GM23338 (cell line): ENCODE results near the gene MYL4. TPM values are rescaled to one million over a fixed set of nuclear protein-coding genes. Genes with fewer than 3 reads are reported as not detected.

Source experiments
- ATAC-seq: fragments of 200-7000 bp; cut with Tn5 transposase; 3 replicates; pipeline ENCODE4 v1.9.1; 2020
- DNase-seq: peaks from one replicate; pipeline ENCODE4 v3.0.0-alpha.2; 2015; ENCODE audit warnings: low spot score
- H2AFZ ChIP-seq: fragments of 200-600 bp; sonication (generic); 2 replicates; pipeline ENCODE4 v1.8.0; 2016; ENCODE audit warnings: antibody characterized with exemption, mild to moderate bottlenecking, moderate library complexity
- H3F3A ChIP-seq: fragments of 200-600 bp; sonication (generic); replicated peaks from 2 replicates; pipeline ENCODE4 v1.8.0; 2017; ENCODE audit warnings: antibody characterized with exemption, mixed run types, low read depth
- H3K27ac ChIP-seq: fragments of 200-600 bp; sonication (generic); 2 replicates; pipeline ENCODE4 v1.6.1; 2016; ENCODE audit warnings: low read depth
- H3K27me3 ChIP-seq: fragments of 200-600 bp; sonication (generic); 2 replicates; pipeline ENCODE4 v1.8.0; 2016; ENCODE audit warnings: mild to moderate bottlenecking, mixed run types, moderate library complexity; ENCODE audit not compliant: insufficient read depth
- H3K36me3 ChIP-seq: fragments of 200-600 bp; sonication (generic); 2 replicates; pipeline ENCODE4 v1.8.0; 2016; ENCODE audit warnings: mild to moderate bottlenecking; ENCODE audit not compliant: insufficient read depth
- H3K4me1 ChIP-seq: fragments of 200-600 bp; sonication (generic); 2 replicates; pipeline ENCODE4 v1.8.0; 2016; ENCODE audit warnings: mild to moderate bottlenecking, moderate library complexity; ENCODE audit not compliant: insufficient read depth
- H3K4me2 ChIP-seq: fragments of 200-600 bp; sonication (generic); 2 replicates; pipeline ENCODE4 v1.7.1; 2017; ENCODE audit warnings: mixed run types
- H3K4me3 ChIP-seq: fragments of 200-600 bp; sonication (generic); 2 replicates; pipeline ENCODE4 v1.6.1; 2016; ENCODE audit warnings: mixed run types
- H3K79me2 ChIP-seq: fragments of 200-600 bp; sonication (generic); replicated peaks from 2 replicates; pipeline ENCODE4 v1.8.0; 2017; ENCODE audit warnings: mild to moderate bottlenecking; ENCODE audit not compliant: insufficient read depth
- H3K9me2 ChIP-seq: fragments of 200-600 bp; sonication (generic); 2 replicates; pipeline ENCODE4 v1.8.0; 2017; ENCODE audit not compliant: insufficient read depth
- H4K20me1 ChIP-seq: fragments of 200-600 bp; sonication (generic); replicated peaks from 2 replicates; pipeline ENCODE4 v1.8.0; 2017; ENCODE audit warnings: mild to moderate bottlenecking; ENCODE audit not compliant: insufficient read depth
- H3K27ac Mint-ChIP-seq: 2 replicates; pipeline ENCODE4 v1.8.0; 2020; ENCODE audit warnings: inconsistent platforms, mild to moderate bottlenecking, moderate library complexity, mixed read lengths
- H3K27me3 Mint-ChIP-seq: 3 replicates; pipeline ENCODE4 v1.8.0; 2022; ENCODE audit warnings: low read depth, mild to moderate bottlenecking, moderate library complexity, mixed read lengths, inconsistent platforms; ENCODE audit not compliant: insufficient read depth, poor library complexity
- H3K36me3 Mint-ChIP-seq: 3 replicates; pipeline ENCODE4 v1.8.0; 2021; ENCODE audit warnings: low read depth, mild to moderate bottlenecking, inconsistent platforms, moderate library complexity, mixed read lengths
- H3K4me1 Mint-ChIP-seq: 3 replicates; pipeline ENCODE4 v1.8.0; 2020; ENCODE audit warnings: mild to moderate bottlenecking, inconsistent platforms, mixed read lengths
- H3K4me3 Mint-ChIP-seq: 3 replicates; pipeline ENCODE4 v1.8.0; 2021; ENCODE audit warnings: moderate library complexity, mild to moderate bottlenecking, inconsistent platforms, mixed read lengths
- H3K9me3 Mint-ChIP-seq: 3 replicates; pipeline ENCODE4 v1.8.0; 2020; ENCODE audit warnings: moderate library complexity, mild to moderate bottlenecking, inconsistent platforms, mixed read lengths
- EZH2 ChIP-seq: fragments of 200-600 bp; sonication (generic); IDR thresholded peaks from one replicate; pipeline ENCODE4 v1.8.0; 2017; ENCODE audit warnings: antibody characterized with exemption, mild to moderate bottlenecking, low read depth; ENCODE audit not compliant: unreplicated experiment
- EZH2phosphoT487 ChIP-seq: fragments of 200-600 bp; sonication (generic); IDR thresholded peaks from one replicate; pipeline ENCODE4 v1.8.1; 2018; ENCODE audit warnings: antibody characterized with exemption; ENCODE audit not compliant: unreplicated experiment
- JUNB ChIP-seq: IDR thresholded peaks from one replicate; pipeline ENCODE4 v1.6.1; 2016; ENCODE audit warnings: antibody characterized with exemption; ENCODE audit not compliant: unreplicated experiment
- STAT1 ChIP-seq: IDR thresholded peaks from one replicate; pipeline ENCODE4 v1.6.1; 2016; ENCODE audit warnings: antibody characterized with exemption; ENCODE audit not compliant: unreplicated experiment
- ZNF331 ChIP-seq: fragments of 250-450 bp; sonication (Bioruptor Pico); IDR thresholded peaks from 2 replicates; pipeline ENCODE4 v1.5.0; 2020; ENCODE audit warnings: low read depth, mild to moderate bottlenecking, moderate library complexity
- polyA plus RNA-seq: library from polyadenylated mRNA; unstranded; fragments of >200 nt; fragmentation: Nextera tagmentation; extraction: Ambion mirVana; gene quantifications from 2 replicates; pipeline ENCODE4 v1.2.1, GENCODE V29; 2016
- total RNA-seq: library from RNA; depleted of rRNA; stranded (reverse); fragments of >200 nt; shearing (Covaris generic); gene quantifications from 2 replicates; pipeline ENCODE4 v1.2.3, GENCODE V29; 2014
- TF ChIP-seq, protein P1 (sequence below), 2 experiments: fragments of 200-600 bp in 1 of 2; sonication (generic) in 1 of 2; conservative IDR thresholded peaks; 2 replicates each; pipeline versions ENCODE4 v1.5.1 to v1.6.1; 2016 to 2017; ENCODE audit warnings: antibody characterized with exemption in 2 of 2, low read depth in 2 of 2, mild to moderate bottlenecking in 2 of 2, moderate library complexity in 1 of 2
- TF ChIP-seq, protein P2 (sequence below): IDR thresholded peaks from one replicate; pipeline ENCODE4 v1.6.1; 2018; ENCODE audit warnings: antibody characterized with exemption; ENCODE audit not compliant: unreplicated experiment
- TF ChIP-seq, protein P3 (sequence below): fragments of 250-450 bp; sonication (Bioruptor Pico); IDR thresholded peaks from 2 replicates; pipeline ENCODE4 v1.5.0; 2020; ENCODE audit warnings: mild to moderate bottlenecking, moderate library complexity

Gene MYL4
- total and polyA plus RNA-seq, 2 experiments from 2014 or later, result 0.44 TPM; not detected in 1

DNA sequence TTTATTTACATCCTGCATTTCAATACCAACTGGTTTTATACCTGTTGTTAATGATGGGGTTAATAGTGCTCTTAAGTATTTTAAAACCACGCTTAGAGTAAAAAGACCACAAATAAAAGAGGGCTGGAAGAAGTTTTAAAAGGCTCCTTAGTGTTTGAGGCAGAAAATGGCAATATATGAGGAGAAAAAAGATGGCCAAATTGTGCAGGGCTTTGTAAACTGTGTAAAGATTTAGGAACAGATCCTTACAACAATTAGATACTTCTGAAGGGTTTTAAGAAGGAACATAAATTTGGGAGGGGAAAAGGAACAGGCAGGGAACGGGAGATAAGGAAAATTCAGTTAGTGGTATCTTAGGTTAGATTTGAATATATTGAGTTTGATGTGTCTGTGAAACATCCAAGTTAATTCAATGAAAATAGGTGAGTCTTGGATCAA lies 32.7 kb upstream of the MYL4 start (continued):
- TF ChIP-seq, protein P1, sequence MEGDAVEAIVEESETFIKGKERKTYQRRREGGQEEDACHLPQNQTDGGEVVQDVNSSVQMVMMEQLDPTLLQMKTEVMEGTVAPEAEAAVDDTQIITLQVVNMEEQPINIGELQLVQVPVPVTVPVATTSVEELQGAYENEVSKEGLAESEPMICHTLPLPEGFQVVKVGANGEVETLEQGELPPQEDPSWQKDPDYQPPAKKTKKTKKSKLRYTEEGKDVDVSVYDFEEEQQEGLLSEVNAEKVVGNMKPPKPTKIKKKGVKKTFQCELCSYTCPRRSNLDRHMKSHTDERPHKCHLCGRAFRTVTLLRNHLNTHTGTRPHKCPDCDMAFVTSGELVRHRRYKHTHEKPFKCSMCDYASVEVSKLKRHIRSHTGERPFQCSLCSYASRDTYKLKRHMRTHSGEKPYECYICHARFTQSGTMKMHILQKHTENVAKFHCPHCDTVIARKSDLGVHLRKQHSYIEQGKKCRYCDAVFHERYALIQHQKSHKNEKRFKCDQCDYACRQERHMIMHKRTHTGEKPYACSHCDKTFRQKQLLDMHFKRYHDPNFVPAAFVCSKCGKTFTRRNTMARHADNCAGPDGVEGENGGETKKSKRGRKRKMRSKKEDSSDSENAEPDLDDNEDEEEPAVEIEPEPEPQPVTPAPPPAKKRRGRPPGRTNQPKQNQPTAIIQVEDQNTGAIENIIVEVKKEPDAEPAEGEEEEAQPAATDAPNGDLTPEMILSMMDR (conservative IDR thresholded peaks at IDR 0.05; ENCODE audit: low read depth in 2 of 2), result no peak

DNA sequence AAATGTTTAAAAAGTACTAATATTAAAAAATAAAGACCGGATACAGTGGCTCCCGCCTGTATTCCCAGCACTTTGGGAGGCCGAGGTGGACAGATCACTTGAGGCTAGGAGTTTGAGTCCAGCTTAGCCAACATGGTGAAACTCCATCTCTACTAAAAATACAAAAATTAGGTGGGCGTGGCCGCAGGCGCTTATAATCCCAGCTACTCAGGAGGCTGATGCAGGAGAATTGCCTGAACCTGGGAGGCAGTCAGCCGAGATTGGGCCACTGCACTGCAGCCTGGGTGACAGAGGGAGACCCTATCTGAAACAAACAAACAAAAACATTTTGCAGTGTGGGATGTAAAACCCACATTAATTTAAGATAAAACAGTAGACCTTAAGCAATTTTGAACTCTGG lies 31.9 kb upstream of the MYL4 start:
- Histone ChIP-seq H4K20me1 (peaks cover 21% of the 10 kb centered on the region), H3K9me2 (no peaks in the 10 kb centered on the region), H3K27me3 (no peaks in the 10 kb centered on the region), H2AFZ (no peak overlapping the region), H3K27ac (no peak overlapping the region), H3K79me2 (peaks cover 85% of the 10 kb centered on the region), H3K4me3 (no peak overlapping the region), H3K4me1 (peaks cover 21% of the 10 kb centered on the region), H3K4me2 (no peak overlapping the region), H3F3A (no peaks in the 10 kb centered on the region), H3K36me3 (0 out of 2 replicates have a peak, but pooled peaks cover 6% of the 10 kb centered on the region)
- H3K27ac Mint-ChIP-seq, result no peak overlapping the region
- no peak overlapping the region for H3K4me3 Mint-ChIP-seq
- ATAC-seq, result no peak
- H3K4me1 Mint-ChIP-seq, result peaks cover 29% of the 10 kb centered on the region
- H3K9me3 Mint-ChIP-seq, result no peaks in the 10 kb centered on the region
- peaks cover 3% of the 10 kb centered on the region for H3K27me3 Mint-ChIP-seq
- no peak for TF ChIP-seq EZH2phosphoT487
- TF ChIP-seq EZH2, result no peak
- no peak for TF ChIP-seq ZNF331 (CRISPR knock-in tag)
- peaks cover 28% of the 10 kb centered on the region for H3K36me3 Mint-ChIP-seq
- DNase-seq, result no peak

DNA sequence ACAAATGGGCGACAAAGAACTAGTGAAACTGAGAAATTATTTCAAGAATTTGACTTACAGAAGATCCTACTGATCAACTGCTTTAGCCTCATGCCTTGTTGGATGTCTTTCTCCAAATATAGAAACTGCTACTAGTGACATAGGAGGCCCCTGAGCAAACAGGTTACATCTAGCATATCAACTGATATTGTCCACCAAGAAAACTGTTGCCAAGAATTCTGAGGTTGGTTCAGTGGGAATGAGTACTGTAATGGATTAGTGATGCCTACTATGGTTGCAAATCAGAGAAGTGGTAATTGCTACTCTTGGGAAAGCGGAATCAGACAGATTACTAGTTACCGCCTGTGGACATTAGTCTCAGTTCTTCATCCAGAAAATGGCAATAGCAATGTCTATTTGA lies 30.0 kb upstream of the MYL4 start:
- Mint-ChIP-seq H3K4me3 (no peak overlapping the region), H3K27ac (no peak overlapping the region), H3K36me3 (peaks cover 28% of the 10 kb centered on the region), H3K4me1 (peaks cover 38% of the 10 kb centered on the region), H3K9me3 (no peaks in the 10 kb centered on the region), H3K27me3 (peaks cover 3% of the 10 kb centered on the region)
- H3K4me3 ChIP-seq, result no peak overlapping the region
- peaks cover 29% of the 10 kb centered on the region for H4K20me1 ChIP-seq
- H3K27me3 ChIP-seq, result no peaks in the 10 kb centered on the region
- ATAC-seq (no peak), DNase-seq (no peak)
- H3F3A ChIP-seq, result no peaks in the 10 kb centered on the region
- no peaks in the 10 kb centered on the region for H3K9me2 ChIP-seq
- H3K79me2 ChIP-seq, result peaks cover 87% of the 10 kb centered on the region
- no peak overlapping the region for H3K4me2 ChIP-seq
- H2AFZ ChIP-seq, result no peak overlapping the region
- no peak overlapping the region for H3K27ac ChIP-seq
- H3K4me1 ChIP-seq, result peaks cover 29% of the 10 kb centered on the region
- 0 out of 2 replicates have a peak, but pooled peaks cover 6% of the 10 kb centered on the region for H3K36me3 ChIP-seq
- TF ChIP-seq JUNB, result no peak
- no peak for TF ChIP-seq ZNF331 (CRISPR knock-in tag)
- no peak for TF ChIP-seq STAT1
- TF ChIP-seq EZH2, result no peak
- TF ChIP-seq, protein P2, sequence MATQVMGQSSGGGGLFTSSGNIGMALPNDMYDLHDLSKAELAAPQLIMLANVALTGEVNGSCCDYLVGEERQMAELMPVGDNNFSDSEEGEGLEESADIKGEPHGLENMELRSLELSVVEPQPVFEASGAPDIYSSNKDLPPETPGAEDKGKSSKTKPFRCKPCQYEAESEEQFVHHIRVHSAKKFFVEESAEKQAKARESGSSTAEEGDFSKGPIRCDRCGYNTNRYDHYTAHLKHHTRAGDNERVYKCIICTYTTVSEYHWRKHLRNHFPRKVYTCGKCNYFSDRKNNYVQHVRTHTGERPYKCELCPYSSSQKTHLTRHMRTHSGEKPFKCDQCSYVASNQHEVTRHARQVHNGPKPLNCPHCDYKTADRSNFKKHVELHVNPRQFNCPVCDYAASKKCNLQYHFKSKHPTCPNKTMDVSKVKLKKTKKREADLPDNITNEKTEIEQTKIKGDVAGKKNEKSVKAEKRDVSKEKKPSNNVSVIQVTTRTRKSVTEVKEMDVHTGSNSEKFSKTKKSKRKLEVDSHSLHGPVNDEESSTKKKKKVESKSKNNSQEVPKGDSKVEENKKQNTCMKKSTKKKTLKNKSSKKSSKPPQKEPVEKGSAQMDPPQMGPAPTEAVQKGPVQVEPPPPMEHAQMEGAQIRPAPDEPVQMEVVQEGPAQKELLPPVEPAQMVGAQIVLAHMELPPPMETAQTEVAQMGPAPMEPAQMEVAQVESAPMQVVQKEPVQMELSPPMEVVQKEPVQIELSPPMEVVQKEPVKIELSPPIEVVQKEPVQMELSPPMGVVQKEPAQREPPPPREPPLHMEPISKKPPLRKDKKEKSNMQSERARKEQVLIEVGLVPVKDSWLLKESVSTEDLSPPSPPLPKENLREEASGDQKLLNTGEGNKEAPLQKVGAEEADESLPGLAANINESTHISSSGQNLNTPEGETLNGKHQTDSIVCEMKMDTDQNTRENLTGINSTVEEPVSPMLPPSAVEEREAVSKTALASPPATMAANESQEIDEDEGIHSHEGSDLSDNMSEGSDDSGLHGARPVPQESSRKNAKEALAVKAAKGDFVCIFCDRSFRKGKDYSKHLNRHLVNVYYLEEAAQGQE, result no peak
- TF ChIP-seq, protein P3, sequence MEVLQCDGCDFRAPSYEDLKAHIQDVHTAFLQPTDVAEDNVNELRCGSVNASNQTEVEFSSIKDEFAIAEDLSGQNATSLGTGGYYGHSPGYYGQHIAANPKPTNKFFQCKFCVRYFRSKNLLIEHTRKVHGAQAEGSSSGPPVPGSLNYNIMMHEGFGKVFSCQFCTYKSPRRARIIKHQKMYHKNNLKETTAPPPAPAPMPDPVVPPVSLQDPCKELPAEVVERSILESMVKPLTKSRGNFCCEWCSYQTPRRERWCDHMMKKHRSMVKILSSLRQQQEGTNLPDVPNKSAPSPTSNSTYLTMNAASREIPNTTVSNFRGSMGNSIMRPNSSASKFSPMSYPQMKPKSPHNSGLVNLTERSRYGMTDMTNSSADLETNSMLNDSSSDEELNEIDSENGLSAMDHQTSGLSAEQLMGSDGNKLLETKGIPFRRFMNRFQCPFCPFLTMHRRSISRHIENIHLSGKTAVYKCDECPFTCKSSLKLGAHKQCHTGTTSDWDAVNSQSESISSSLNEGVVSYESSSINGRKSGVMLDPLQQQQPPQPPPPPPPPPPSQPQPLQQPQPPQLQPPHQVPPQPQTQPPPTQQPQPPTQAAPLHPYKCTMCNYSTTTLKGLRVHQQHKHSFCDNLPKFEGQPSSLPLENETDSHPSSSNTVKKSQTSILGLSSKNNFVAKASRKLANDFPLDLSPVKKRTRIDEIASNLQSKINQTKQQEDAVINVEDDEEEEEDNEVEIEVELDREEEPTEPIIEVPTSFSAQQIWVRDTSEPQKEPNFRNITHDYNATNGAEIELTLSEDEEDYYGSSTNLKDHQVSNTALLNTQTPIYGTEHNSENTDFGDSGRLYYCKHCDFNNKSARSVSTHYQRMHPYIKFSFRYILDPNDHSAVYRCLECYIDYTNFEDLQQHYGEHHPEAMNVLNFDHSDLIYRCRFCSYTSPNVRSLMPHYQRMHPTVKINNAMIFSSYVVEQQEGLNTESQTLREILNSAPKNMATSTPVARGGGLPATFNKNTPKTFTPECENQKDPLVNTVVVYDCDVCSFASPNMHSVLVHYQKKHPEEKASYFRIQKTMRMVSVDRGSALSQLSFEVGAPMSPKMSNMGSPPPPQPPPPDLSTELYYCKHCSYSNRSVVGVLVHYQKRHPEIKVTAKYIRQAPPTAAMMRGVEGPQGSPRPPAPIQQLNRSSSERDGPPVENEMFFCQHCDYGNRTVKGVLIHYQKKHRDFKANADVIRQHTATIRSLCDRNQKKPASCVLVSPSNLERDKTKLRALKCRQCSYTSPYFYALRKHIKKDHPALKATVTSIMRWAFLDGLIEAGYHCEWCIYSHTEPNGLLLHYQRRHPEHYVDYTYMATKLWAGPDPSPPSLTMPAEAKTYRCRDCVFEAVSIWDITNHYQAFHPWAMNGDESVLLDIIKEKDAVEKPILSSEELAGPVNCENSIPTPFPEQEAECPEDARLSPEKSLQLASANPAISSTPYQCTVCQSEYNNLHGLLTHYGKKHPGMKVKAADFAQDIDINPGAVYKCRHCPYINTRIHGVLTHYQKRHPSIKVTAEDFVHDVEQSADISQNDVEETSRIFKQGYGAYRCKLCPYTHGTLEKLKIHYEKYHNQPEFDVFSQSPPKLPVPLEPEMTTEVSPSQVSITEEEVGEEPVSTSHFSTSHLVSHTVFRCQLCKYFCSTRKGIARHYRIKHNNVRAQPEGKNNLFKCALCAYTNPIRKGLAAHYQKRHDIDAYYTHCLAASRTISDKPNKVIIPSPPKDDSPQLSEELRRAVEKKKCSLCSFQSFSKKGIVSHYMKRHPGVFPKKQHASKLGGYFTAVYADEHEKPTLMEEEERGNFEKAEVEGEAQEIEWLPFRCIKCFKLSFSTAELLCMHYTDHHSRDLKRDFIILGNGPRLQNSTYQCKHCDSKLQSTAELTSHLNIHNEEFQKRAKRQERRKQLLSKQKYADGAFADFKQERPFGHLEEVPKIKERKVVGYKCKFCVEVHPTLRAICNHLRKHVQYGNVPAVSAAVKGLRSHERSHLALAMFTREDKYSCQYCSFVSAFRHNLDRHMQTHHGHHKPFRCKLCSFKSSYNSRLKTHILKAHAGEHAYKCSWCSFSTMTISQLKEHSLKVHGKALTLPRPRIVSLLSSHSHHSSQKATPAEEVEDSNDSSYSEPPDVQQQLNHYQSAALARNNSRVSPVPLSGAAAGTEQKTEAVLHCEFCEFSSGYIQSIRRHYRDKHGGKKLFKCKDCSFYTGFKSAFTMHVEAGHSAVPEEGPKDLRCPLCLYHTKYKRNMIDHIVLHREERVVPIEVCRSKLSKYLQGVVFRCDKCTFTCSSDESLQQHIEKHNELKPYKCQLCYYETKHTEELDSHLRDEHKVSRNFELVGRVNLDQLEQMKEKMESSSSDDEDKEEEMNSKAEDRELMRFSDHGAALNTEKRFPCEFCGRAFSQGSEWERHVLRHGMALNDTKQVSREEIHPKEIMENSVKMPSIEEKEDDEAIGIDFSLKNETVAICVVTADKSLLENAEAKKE (CRISPR knock-in tag), result no peak
- no peak for TF ChIP-seq EZH2phosphoT487
